Lung (tissue), 12 donors: ENCODE results near the gene FGG. TPM values are rescaled to one million over a fixed set of nuclear protein-coding genes. Genes with fewer than 3 reads are reported as not detected.
"Not testable (repeated sequence)": the region's sequence is repeated elsewhere in the genome, so short reads cannot be mapped to it uniquely, and the experiment has no call there.

Experiments
- ATAC-seq: fragments of 200-7000 bp; cut with Tn5 transposase; one replicate; pipeline ENCODE4 v1.9.1; 2020; ENCODE audit warnings: moderate number of reproducible peaks; ENCODE audit not compliant: insufficient read depth, low FRiP score
- DNase-seq, 3 donors: peaks; one replicate each; pipeline ENCODE4 v3.0.0-alpha.2; 2013 to 2017
- H3K27ac ChIP-seq, 2 donors: one replicate each; pipeline ENCODE4 v1.5.1; 2013; ENCODE audit warnings: mild to moderate bottlenecking in 2 of 2, moderate library complexity in 2 of 2, control low read depth in 1 of 2, inconsistent platforms in 1 of 2, low read depth in 1 of 2, low read length in 1 of 2
- H3K27me3 ChIP-seq, 3 donors: one replicate each; pipeline ENCODE4 v1.5.1; 2013; ENCODE audit warnings: low read length in 2 of 3; ENCODE audit not compliant: control insufficient read depth in 3 of 3, insufficient read depth in 3 of 3
- H3K36me3 ChIP-seq, 4 donors: one replicate each; pipeline ENCODE4 v1.5.1; 2013; ENCODE audit warnings: low read length in 4 of 4, mild to moderate bottlenecking in 1 of 4, moderate library complexity in 1 of 4; ENCODE audit not compliant: control insufficient read depth in 4 of 4, insufficient read depth in 4 of 4
- H3K4me1 ChIP-seq, 5 donors: one replicate each; pipeline ENCODE4 v1.5.1; 2013; ENCODE audit warnings: low read length in 5 of 5, mild to moderate bottlenecking in 2 of 5, moderate library complexity in 1 of 5; ENCODE audit not compliant: control insufficient read depth in 5 of 5, insufficient read depth in 5 of 5
- H3K4me3 ChIP-seq: one replicate; pipeline ENCODE4 v1.5.1; 2013; ENCODE audit warnings: mild to moderate bottlenecking, control low read depth, moderate library complexity
- H3K9ac ChIP-seq, 2 donors: one replicate each; pipeline ENCODE4 v1.5.1; 2013; ENCODE audit warnings: low read length in 2 of 2, control low read depth in 1 of 2; ENCODE audit not compliant: insufficient read depth in 1 of 2
- H3K9me3 ChIP-seq, 4 donors: one replicate each; pipeline ENCODE4 v1.5.1; 2013; ENCODE audit warnings: low read length in 3 of 4, mild to moderate bottlenecking in 1 of 4, moderate library complexity in 1 of 4; ENCODE audit not compliant: control insufficient read depth in 4 of 4, insufficient read depth in 3 of 4
- CTCF ChIP-seq: IDR thresholded peaks from 2 replicates; pipeline ENCODE4 v1.5.1; 2012; ENCODE audit warnings: mild to moderate bottlenecking; ENCODE audit errors: control extremely low read depth, extremely low read depth
- WGBS, 2 donors: extraction: QIAGEN DNeasy Blood & Tissue Kit; methylation state at CpG; one replicate each; pipeline ENCODE4 v1.1.7; 2013; 5-methylcytosine and 5-hydroxymethylcytosine counted together
- polyA plus RNA-seq, 2 donors: library from polyadenylated mRNA; stranded (reverse); fragments of 200-250 nt; gene quantifications; one replicate each; pipeline ENCODE4 v1.2.1, GENCODE V29; 2013
- total RNA-seq, 2 donors: library from RNA; depleted of rRNA in 1 of 2; stranded (reverse); fragments of >200 nt in 1 of 2; gene quantifications; one replicate each; pipeline ENCODE4 v1.2.1, GENCODE V29; 2014 to 2021
- donor health status: control.
- donor health status: control.
- donor health status: Bipolar disorder and iron deficiency.
- donor health status: healthy.
- donor health status: DM: yes; HTN: yes; CAD: no.

The FGG gene
- total and polyA plus RNA-seq, 4 donors = 0.91 to 172 (median 33.0) TPM

- Histone ChIP-seq H3K4me1 (peaks cover 0 to 2% (median 0%) of the 10 kb centered on the region in 5 donors), H3K27me3 (no peaks in the 10 kb centered on the region), H3K27ac (no peak overlapping the region), H3K9ac (no peak overlapping the region), H3K4me3 (no peak overlapping the region), H3K9me3 (no peaks in the 10 kb centered on the region), H3K36me3 (no peaks in the 10 kb centered on the region)
- no peak for DNase-seq
- no peak for TF ChIP-seq CTCF
- WGBS, 2 donors = 80 to 85% methylated on average over 7 of the region's 7 CpGs
- no peak for ATAC-seq
Measured at GRCh38 chr4:154597798-154598774, 14.4 kb downstream of the FGG start.

DNA sequence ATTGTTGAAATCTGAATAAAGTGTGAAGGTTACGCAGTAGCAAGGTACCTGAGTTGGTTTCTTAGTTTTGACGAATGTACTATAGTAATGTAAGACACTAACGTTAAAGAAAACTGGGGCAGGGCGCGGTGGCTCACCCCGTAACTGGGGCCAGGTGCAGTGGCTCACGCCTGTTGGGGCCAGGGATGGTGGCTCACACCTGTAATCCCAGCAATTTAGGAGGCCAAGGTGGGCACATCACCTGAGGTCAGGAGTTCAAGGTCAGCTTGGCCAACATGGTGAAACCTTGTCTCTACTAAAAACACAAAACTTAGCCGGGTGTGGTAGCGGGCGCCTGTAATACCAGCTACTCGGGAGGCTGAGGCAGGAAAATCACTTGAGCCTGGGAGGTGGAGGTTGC lies 15.2 kb downstream of the FGG start:
- not testable (repeated sequence) for H3K9me3 ChIP-seq, H3K4me1 ChIP-seq, H3K9ac ChIP-seq, H3K27me3 ChIP-seq, DNase-seq, H3K36me3 ChIP-seq, H3K4me3 ChIP-seq, ATAC-seq, H3K27ac ChIP-seq
- WGBS, 2 donors = 94 to 95% methylated on average over 11 of the region's 11 CpGs

DNA sequence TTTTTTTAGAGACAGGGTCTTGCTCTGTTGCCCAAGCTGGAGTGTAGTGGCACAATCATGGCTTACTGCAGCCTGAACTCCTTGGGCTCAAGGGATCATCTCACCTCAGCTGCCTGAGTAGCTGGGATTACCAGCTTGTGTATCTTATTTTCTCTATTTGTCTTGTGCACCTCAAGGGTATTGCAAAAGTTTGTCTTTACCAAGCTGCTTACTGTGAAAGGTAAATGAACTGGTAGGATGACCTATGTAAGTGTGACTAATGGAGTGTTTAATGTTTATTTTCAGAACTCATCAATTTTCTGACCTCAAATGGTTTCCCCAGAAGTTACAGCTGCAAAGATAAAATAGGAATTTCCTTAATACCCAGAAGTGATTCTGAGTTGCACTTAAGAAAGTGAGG lies 16.6 kb downstream of the FGG start:
- Histone ChIP-seq H3K27ac (no peak overlapping the region), H3K9me3 (no peaks in the 10 kb centered on the region), H3K27me3 (no peaks in the 10 kb centered on the region), H3K9ac (no peak overlapping the region), H3K36me3 (no peaks in the 10 kb centered on the region), H3K4me3 (no peak overlapping the region), H3K4me1 (peaks cover 0 to 2% (median 0%) of the 10 kb centered on the region in 5 donors)
- ATAC-seq = no peak
- no peak for TF ChIP-seq CTCF
- DNase-seq = peak in 1 of 3 donors; percentile 2

- H3K36me3 ChIP-seq, H3K4me1 ChIP-seq, H3K9ac ChIP-seq, H3K27me3 ChIP-seq, ATAC-seq, H3K27ac ChIP-seq, DNase-seq, H3K9me3 ChIP-seq, H3K4me3 ChIP-seq: not testable (repeated sequence)
- WGBS, 2 donors = 86 to 94% methylated on average over 3 of the region's 3 CpGs
Measured at GRCh38 chr4:154594343-154594742, 18.1 kb downstream of the FGG start.
